Kidney (tissue), 14 donors: ENCODE measurements around the gene CRADD. TPM values are rescaled to one million over a fixed set of nuclear protein-coding genes. Genes with fewer than 3 reads are reported as not detected.
"Not testable (repeated sequence)": the region's sequence is repeated elsewhere in the genome, so short reads cannot be mapped to it uniquely, and the experiment has no call there.

Experiments
- DNase-seq, 5 donors: peaks; one replicate each; pipeline ENCODE4 v3.0.0-alpha.2; 2013 to 2020
- FAIRE-seq: peaks from 2 replicates; lab custom pipeline; 2012; peaks lifted over from hg19 to GRCh38; lab: Jason Lieb, UNC
- H3K27ac ChIP-seq, 2 donors: one replicate each; pipeline ENCODE4 v1.7.0; 2013; ENCODE audit warnings: low read depth in 2 of 2, low read length in 2 of 2, inconsistent platforms in 1 of 2
- H3K27me3 ChIP-seq: one replicate; pipeline ENCODE4 v1.7.1; 2013; ENCODE audit warnings: low read length, inconsistent platforms; ENCODE audit not compliant: control insufficient read depth, insufficient read depth
- H3K36me3 ChIP-seq, 3 donors: one replicate each; pipeline versions ENCODE4 v1.7.0 to v1.7.1; 2013; ENCODE audit warnings: low read length in 3 of 3, control low read depth in 1 of 3, inconsistent platforms in 1 of 3; ENCODE audit not compliant: insufficient read depth in 3 of 3, control insufficient read depth in 2 of 3
- H3K4me1 ChIP-seq, 3 donors: one replicate each; pipeline versions ENCODE4 v1.7.0 to v1.7.1; 2013; ENCODE audit warnings: low read length in 3 of 3, inconsistent platforms in 1 of 3, low read depth in 1 of 3; ENCODE audit not compliant: control insufficient read depth in 2 of 3, insufficient read depth in 2 of 3
- H3K4me3 ChIP-seq, 3 donors: one replicate each; pipeline versions ENCODE4 v1.7.0 to v1.8.1; 2013; ENCODE audit warnings: low read length in 3 of 3, control low read depth in 1 of 3, inconsistent platforms in 1 of 3
- H3K9ac ChIP-seq, 3 donors: one replicate each; pipeline versions ENCODE4 v1.7.0 to v1.7.1; 2013; ENCODE audit warnings: low read length in 3 of 3, control low read depth in 1 of 3, inconsistent platforms in 1 of 3
- H3K9me3 ChIP-seq, 3 donors: one replicate each; pipeline versions ENCODE4 v1.7.0 to v1.7.1; 2013; ENCODE audit warnings: low read length in 3 of 3, control low read depth in 1 of 3, inconsistent platforms in 1 of 3; ENCODE audit not compliant: control insufficient read depth in 2 of 3, insufficient read depth in 1 of 3
- intact Hi-C: fragments of 100-400 bp; cut with DNase I; formaldehyde crosslinking; loops from one replicate; pipeline ENCODE4 v1.11.1; 2022
- polyA plus RNA-seq: library from polyadenylated mRNA; stranded (reverse); fragments of 350-450 nt; fragmentation: Illumina TruSeq; extraction: RNeasy Lipid Tissue Mini Kit (QIAGEN cat#74804); gene quantifications from one replicate; pipeline ENCODE4 v1.2.3, GENCODE V29; 2014; ENCODE audit warnings: low read depth, low replicate concordance; ENCODE audit not compliant: insufficient read depth
- total RNA-seq: library from RNA; stranded (reverse); fragmentation: NEBNext Ultra II Directional; extraction: Animal tissue kit (Norgen Biotek cat#: 25700); gene quantifications from one replicate; pipeline ENCODE4 v1.2.1, GENCODE V29; 2021
- TF ChIP-seq, protein P1 (sequence below): IDR thresholded peaks from 3 replicates; pipeline ENCODE4 v1.5.1; 2012; ENCODE audit warnings: mild to moderate bottlenecking, moderate library complexity, borderline replicate concordance; ENCODE audit not compliant: insufficient read depth; ENCODE audit errors: extremely low read depth
- donor health status: control.
- donor health status: control.
- donor health status: control.
- donor health status: control.
- donor health status: control.
- donor health status: DM: yes; HTN: yes; CAD: no.
- donor health status: Normal renal cell carcinoma (clear cell type).

The CRADD gene
- total and polyA plus RNA-seq, 2 donors from 2014 or later, result 19.1 to 28.8 TPM

DNA sequence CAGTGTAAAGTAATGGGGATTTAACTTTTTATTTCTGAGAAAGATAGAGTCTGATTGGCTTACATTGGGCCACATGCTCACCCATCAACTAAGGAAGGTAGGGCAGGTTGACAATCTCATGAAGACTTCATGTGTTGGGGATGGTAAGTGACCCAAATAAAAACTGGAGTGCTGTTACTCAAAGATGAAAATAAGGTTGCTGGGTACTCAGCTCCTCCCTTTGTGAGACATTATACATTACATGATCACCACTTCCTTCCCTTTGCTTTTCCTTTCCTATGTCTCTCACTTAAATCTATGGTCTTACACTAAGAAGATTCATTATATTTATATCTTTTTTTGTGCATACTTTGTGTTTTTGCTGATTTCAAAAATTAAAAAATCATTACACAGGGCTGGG, 247.2 kb downstream of the CRADD start:
- TF ChIP-seq, protein P1, sequence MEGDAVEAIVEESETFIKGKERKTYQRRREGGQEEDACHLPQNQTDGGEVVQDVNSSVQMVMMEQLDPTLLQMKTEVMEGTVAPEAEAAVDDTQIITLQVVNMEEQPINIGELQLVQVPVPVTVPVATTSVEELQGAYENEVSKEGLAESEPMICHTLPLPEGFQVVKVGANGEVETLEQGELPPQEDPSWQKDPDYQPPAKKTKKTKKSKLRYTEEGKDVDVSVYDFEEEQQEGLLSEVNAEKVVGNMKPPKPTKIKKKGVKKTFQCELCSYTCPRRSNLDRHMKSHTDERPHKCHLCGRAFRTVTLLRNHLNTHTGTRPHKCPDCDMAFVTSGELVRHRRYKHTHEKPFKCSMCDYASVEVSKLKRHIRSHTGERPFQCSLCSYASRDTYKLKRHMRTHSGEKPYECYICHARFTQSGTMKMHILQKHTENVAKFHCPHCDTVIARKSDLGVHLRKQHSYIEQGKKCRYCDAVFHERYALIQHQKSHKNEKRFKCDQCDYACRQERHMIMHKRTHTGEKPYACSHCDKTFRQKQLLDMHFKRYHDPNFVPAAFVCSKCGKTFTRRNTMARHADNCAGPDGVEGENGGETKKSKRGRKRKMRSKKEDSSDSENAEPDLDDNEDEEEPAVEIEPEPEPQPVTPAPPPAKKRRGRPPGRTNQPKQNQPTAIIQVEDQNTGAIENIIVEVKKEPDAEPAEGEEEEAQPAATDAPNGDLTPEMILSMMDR, result no peak
- H3K4me1 ChIP-seq, result no peaks in the 10 kb centered on the region
- intact Hi-C loops, result no loop called here
- no peaks in the 10 kb centered on the region for H3K36me3 ChIP-seq
- FAIRE-seq, result no peak
- H3K9me3 ChIP-seq, result peaks cover 0 to 3% (median 0%) of the 10 kb centered on the region in 3 donors
- no peak overlapping the region for H3K4me3 ChIP-seq
- DNase-seq, result no peak
- H3K27ac ChIP-seq, result no peak overlapping the region
- no peaks in the 10 kb centered on the region for H3K27me3 ChIP-seq
- no peak overlapping the region for H3K9ac ChIP-seq

DNA sequence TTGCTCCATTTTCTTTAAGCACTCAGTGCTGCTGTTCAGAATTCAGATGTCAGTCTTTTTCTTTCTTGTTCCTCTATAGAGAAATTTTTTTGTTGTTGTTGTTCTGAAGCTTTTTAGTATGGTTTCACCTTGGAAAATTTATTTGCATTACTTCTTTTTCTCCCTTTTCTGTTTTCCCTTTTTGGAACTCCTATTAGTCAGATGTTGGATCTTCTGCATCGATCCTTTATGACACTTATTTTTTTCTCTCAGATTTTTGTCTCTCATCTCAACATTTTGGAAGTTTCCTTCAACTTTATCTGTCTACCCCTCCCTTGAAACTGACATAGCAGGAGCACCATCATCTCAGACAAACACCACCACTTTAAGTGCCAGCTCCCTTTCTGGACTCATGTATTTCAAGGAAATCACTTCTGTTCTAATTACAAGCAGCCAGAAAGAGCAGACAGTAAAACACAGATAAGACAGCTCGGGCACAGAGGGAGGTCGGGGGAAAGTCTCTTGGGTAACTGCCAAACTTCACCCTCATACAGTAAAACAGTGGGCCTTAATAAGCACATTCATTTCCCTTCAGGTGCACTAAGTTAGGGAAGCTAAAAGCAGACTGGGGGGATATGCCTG, 248.5 kb downstream of the CRADD start:
- H3K4me3 ChIP-seq, result no peak overlapping the region
- no peak overlapping the region for H3K9ac ChIP-seq
- H3K9me3 ChIP-seq, result peaks cover 0 to 3% (median 0%) of the 10 kb centered on the region in 3 donors
- H3K4me1 ChIP-seq, result no peaks in the 10 kb centered on the region
- FAIRE-seq (no peak), DNase-seq (no peak)
- intact Hi-C loops, result no loop called here
- H3K36me3 ChIP-seq, result no peaks in the 10 kb centered on the region
- no peaks in the 10 kb centered on the region for H3K27me3 ChIP-seq
- no peak overlapping the region for H3K27ac ChIP-seq
- TF ChIP-seq, protein P1, result no peak

DNA sequence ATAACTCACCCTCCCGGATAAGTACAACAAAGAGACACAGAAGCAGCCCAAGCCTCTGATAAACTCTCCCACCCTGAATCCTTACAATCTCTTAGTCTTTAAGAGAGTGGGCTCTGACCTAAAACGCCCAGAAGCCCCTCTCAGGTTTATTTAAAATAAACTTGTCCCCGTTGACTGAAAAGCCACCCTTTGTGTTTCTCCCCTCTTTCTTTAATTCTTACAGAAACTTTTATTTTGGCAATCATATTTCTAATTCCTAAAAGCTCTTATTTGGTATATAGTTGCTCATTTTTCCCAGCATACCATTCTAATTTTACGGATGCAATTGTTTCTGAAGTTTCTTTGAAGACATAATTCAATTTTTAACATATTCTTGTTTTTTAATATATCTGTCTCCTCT, 249.1 kb downstream of the CRADD start:
- no peak for FAIRE-seq
- H3K4me3 ChIP-seq, result no peak overlapping the region
- no peak overlapping the region for H3K27ac ChIP-seq
- H3K36me3 ChIP-seq, result no peaks in the 10 kb centered on the region
- H3K9ac ChIP-seq, result no peak overlapping the region
- TF ChIP-seq, protein P1, result no peak
- DNase-seq, result no peak
- no peaks in the 10 kb centered on the region for H3K27me3 ChIP-seq
- intact Hi-C loops, result no loop called here
- no peaks in the 10 kb centered on the region for H3K4me1 ChIP-seq
- H3K9me3 ChIP-seq, result peaks cover 0 to 3% (median 0%) of the 10 kb centered on the region in 3 donors

DNA sequence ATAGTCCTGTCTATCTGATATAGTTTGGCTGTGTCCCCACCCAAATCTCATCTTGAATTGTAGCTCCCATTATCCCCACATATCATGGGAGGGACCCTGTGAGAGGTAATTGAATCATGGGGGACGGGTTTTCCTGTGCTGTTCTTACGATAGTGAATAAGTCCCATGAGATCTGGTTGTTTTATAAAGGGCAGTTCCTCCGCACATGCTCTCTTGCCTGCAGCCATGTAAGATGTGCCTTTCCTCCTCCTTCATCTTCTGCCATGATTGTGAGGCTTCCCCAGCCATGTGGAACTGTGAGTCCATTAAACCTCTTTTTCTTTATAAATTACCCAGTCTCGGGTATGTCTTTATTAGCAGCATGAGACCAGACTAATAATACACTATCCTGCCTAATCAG, 251.9 kb downstream of the CRADD start:
- H3K27ac ChIP-seq, H3K9ac ChIP-seq, intact Hi-C loops, H3K27me3 ChIP-seq, H3K36me3 ChIP-seq, H3K9me3 ChIP-seq, FAIRE-seq, H3K4me1 ChIP-seq, H3K4me3 ChIP-seq, DNase-seq: not testable (repeated sequence)
